ENCODE results near the gene TMEM87A.
A peak's percentile ranks its signal among the peaks of the same experiment; 100 is the strongest.

The TMEM87A gene

DNA sequence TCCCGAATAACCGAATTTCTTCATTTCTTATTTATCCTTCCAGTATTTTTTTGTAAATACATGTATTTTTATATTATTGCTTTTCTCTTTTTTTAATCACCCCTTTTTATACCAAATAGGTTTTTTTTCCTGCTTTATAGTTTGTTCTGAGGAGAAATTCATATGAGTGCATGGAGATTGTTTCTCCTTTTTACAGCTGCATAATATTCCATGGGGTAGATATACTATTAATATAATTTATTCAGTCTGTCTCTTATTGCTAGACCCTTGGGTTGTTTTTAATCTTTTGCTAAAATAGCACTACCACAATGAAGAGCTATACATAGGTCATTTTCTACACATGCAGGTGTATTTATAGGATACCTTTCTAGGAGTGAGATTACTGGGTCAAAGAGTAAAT lies 3.5 kb upstream of the TMEM87A start:
- no peak overlapping the region for H3K27ac ChIP-seq
- no peaks in the 10 kb centered on the region for H3K36me3 ChIP-seq (ENCODE audit: insufficient read depth, low read length)
- no peak for DNase-seq (ENCODE audit: low read depth, low spot score)
- no peaks in the 10 kb centered on the region for H3K9me3 ChIP-seq (ENCODE audit: low read depth, low read length)
- TF ChIP-seq FOXP2 (optimal IDR thresholded peaks at IDR 0.05; ENCODE audit: control extremely low read depth, extremely low read length, insufficient read depth) (no peak), EZH2 (IDR thresholded peaks at IDR 0.05) (no peak), POLR2AphosphoS5 (IDR thresholded peaks at IDR 0.05; ENCODE audit: borderline replicate concordance, low read depth, low read length) (no peak)
- no peak overlapping the region for H3K4me3 ChIP-seq
- H3K9ac ChIP-seq (ENCODE audit: insufficient read length): no peak overlapping the region

- TF ChIP-seq EZH2 (IDR thresholded peaks at IDR 0.05) (no peak), POLR2AphosphoS5 (IDR thresholded peaks at IDR 0.05; ENCODE audit: borderline replicate concordance, low read depth, low read length) (no peak), FOXP2 (optimal IDR thresholded peaks at IDR 0.05; ENCODE audit: control extremely low read depth, extremely low read length, insufficient read depth) (no peak)
- no peak for DNase-seq (ENCODE audit: low read depth, low spot score)
- Histone ChIP-seq H3K9me3 (ENCODE audit: low read depth, low read length) (no peaks in the 10 kb centered on the region), H3K27ac (0 out of 2 replicates have a peak overlapping the region, but pooled peaks have one; percentile 28), H3K4me3 (no peak overlapping the region), H3K36me3 (ENCODE audit: insufficient read depth, low read length) (peaks cover 6% of the 10 kb centered on the region), H3K9ac (ENCODE audit: insufficient read length) (no peak overlapping the region)
Measured at GRCh38 chr15:42275780-42276391, 2.7 kb upstream of the TMEM87A start.

DNA sequence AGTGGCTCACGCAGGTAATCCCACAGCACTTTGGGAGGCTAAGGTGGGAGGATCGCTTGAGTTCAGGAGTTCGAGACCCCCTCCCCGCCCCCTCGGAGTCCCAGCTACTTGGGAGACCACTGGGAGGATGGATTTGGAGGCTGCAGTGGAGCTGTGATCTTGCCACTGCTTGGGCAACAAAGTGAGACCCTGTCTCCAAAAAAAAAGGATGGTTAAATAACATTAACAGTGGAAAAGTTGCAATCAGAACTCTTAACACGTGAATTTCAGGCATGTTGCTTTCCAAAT lies 1.4 kb upstream of the TMEM87A start:
- DNase-seq (ENCODE audit: low read depth, low spot score): no peak
- H3K9ac ChIP-seq (ENCODE audit: insufficient read length): peak overlapping the region; percentile 33
- no peaks in the 10 kb centered on the region for H3K9me3 ChIP-seq (ENCODE audit: low read depth, low read length)
- no peak overlapping the region for H3K27ac ChIP-seq
- no peak overlapping the region; the same call in 1 of the 2 replicates for H3K4me3 ChIP-seq
- H3K36me3 ChIP-seq (ENCODE audit: insufficient read depth, low read length): peaks cover 12% of the 10 kb centered on the region
- no peak for TF ChIP-seq EZH2 (IDR thresholded peaks at IDR 0.05)
- TF ChIP-seq FOXP2 (optimal IDR thresholded peaks at IDR 0.05; ENCODE audit: control extremely low read depth, extremely low read length, insufficient read depth): no peak
- no peak for TF ChIP-seq POLR2AphosphoS5 (IDR thresholded peaks at IDR 0.05; ENCODE audit: borderline replicate concordance, low read depth, low read length)

GRCh38 chr15:42273900-42274701 lies 868 bp upstream of the TMEM87A start:
- Histone ChIP-seq H3K9ac (ENCODE audit: insufficient read length) (peak overlapping the region; percentile 97), H3K27ac (peak overlapping the region; percentile 92), H3K9me3 (ENCODE audit: low read depth, low read length) (no peaks in the 10 kb centered on the region), H3K4me3 (peak overlapping the region; percentile 92), H3K36me3 (ENCODE audit: insufficient read depth, low read length) (peaks cover 16% of the 10 kb centered on the region)
- TF ChIP-seq POLR2AphosphoS5 (IDR thresholded peaks at IDR 0.05; ENCODE audit: borderline replicate concordance, low read depth, low read length) (no peak), FOXP2 (optimal IDR thresholded peaks at IDR 0.05; ENCODE audit: control extremely low read depth, extremely low read length, insufficient read depth) (no peak), EZH2 (IDR thresholded peaks at IDR 0.05) (no peak)
- no peak for DNase-seq (ENCODE audit: low read depth, low spot score)

- DNase-seq (ENCODE audit: low read depth, low spot score): no peak
- Histone ChIP-seq H3K27ac (peak overlapping the region; percentile 51; the same call in 1 of the 2 replicates), H3K36me3 (ENCODE audit: insufficient read depth, low read length) (peaks cover 43% of the 10 kb centered on the region), H3K9ac (ENCODE audit: insufficient read length) (peak overlapping the region; percentile 38), H3K4me3 (peak overlapping the region; percentile 37; the same call in 1 of the 2 replicates), H3K9me3 (ENCODE audit: low read depth, low read length) (no peaks in the 10 kb centered on the region)
- TF ChIP-seq POLR2AphosphoS5 (IDR thresholded peaks at IDR 0.05; ENCODE audit: borderline replicate concordance, low read depth, low read length): no peak
Measured at GRCh38 chr15:42270996-42271395, 2.2 kb downstream of the TMEM87A start.

GRCh38 chr15:42270551-42270950 lies 2.7 kb downstream of the TMEM87A start:
- H3K9me3 ChIP-seq (ENCODE audit: low read depth, low read length): no peaks in the 10 kb centered on the region
- H3K4me3 ChIP-seq: no peak overlapping the region; the same call in 1 of the 2 replicates
- no peak for DNase-seq (ENCODE audit: low read depth, low spot score)
- TF ChIP-seq EZH2 (IDR thresholded peaks at IDR 0.05): no peak
- no peak for TF ChIP-seq POLR2AphosphoS5 (IDR thresholded peaks at IDR 0.05; ENCODE audit: borderline replicate concordance, low read depth, low read length)
- TF ChIP-seq FOXP2 (optimal IDR thresholded peaks at IDR 0.05; ENCODE audit: control extremely low read depth, extremely low read length, insufficient read depth): no peak
- H3K9ac ChIP-seq (ENCODE audit: insufficient read length): no peak overlapping the region
- H3K36me3 ChIP-seq (ENCODE audit: insufficient read depth, low read length): peaks cover 48% of the 10 kb centered on the region
- H3K27ac ChIP-seq: peak overlapping the region; percentile 51; the same call in 1 of the 2 replicates

GRCh38 chr15:42267286-42267685 lies 5.9 kb downstream of the TMEM87A start:
- Histone ChIP-seq H3K9me3 (ENCODE audit: low read depth, low read length) (no peaks in the 10 kb centered on the region), H3K36me3 (ENCODE audit: insufficient read depth, low read length) (peaks cover 78% of the 10 kb centered on the region), H3K27ac (no peak overlapping the region), H3K4me3 (no peak overlapping the region), H3K9ac (ENCODE audit: insufficient read length) (no peak overlapping the region)
- DNase-seq (ENCODE audit: low read depth, low spot score): no peak
- TF ChIP-seq FOXP2 (optimal IDR thresholded peaks at IDR 0.05; ENCODE audit: control extremely low read depth, extremely low read length, insufficient read depth) (no peak), EZH2 (IDR thresholded peaks at IDR 0.05) (no peak), POLR2AphosphoS5 (IDR thresholded peaks at IDR 0.05; ENCODE audit: borderline replicate concordance, low read depth, low read length) (no peak)

- DNase-seq (ENCODE audit: low read depth, low spot score): no peak
- no peak overlapping the region for H3K4me3 ChIP-seq
- H3K9ac ChIP-seq (ENCODE audit: insufficient read length): no peak overlapping the region
- H3K36me3 ChIP-seq (ENCODE audit: insufficient read depth, low read length): peaks cover 88% of the 10 kb centered on the region
- H3K9me3 ChIP-seq (ENCODE audit: low read depth, low read length): no peaks in the 10 kb centered on the region
- TF ChIP-seq EZH2 (IDR thresholded peaks at IDR 0.05) (no peak), FOXP2 (optimal IDR thresholded peaks at IDR 0.05; ENCODE audit: control extremely low read depth, extremely low read length, insufficient read depth) (no peak), POLR2AphosphoS5 (IDR thresholded peaks at IDR 0.05; ENCODE audit: borderline replicate concordance, low read depth, low read length) (no peak)
- H3K27ac ChIP-seq: no peak overlapping the region
Measured at GRCh38 chr15:42264795-42265194, 8.4 kb downstream of the TMEM87A start.

All from SK-N-MC (cell line).